SK-N-SH treated with all-trans-retinoic acid at 6 μM for 48 hours (cell line): ENCODE results near the gene GNMT.
"Not testable (repeated sequence)": the region's sequence is repeated elsewhere in the genome, so short reads cannot be mapped to it uniquely, and the experiment has no call there.

Source experiments
- ESRRG ChIP-seq: fragments of 250-450 bp; sonication (Bioruptor Pico); IDR thresholded peaks from 2 replicates; pipeline ENCODE4 v1.6.1; 2021; ENCODE audit warnings: mild to moderate bottlenecking
- SNAI2 ChIP-seq: fragments of 250-450 bp; sonication (Bioruptor Pico); IDR thresholded peaks from 2 replicates; pipeline ENCODE4 v1.5.0; 2020; ENCODE audit warnings: mild to moderate bottlenecking, moderate library complexity

GRCh38 chr6:42954405-42954804, 6.1 kb upstream of the GNMT start:
- TF ChIP-seq SNAI2, ESRRG (CRISPR knock-in tag): not testable (repeated sequence)
